GM12878 (cell line): ENCODE measurements around the gene RNPS1. TPM values are rescaled to one million over a fixed set of nuclear protein-coding genes. Genes with fewer than 3 reads are reported as not detected.

Experiments used
- ATAC-seq: fragments of 200-7000 bp; cut with Tn5 transposase; 3 replicates; pipeline ENCODE4 v1.9.1; 2020; ENCODE audit warnings: mild to moderate bottlenecking, moderate library complexity
- BruUV-seq: library from RNA; stranded (reverse); fragments of 400-500 nt; replicated peaks from 2 replicates; lab custom pipeline; 2021; lab: Mats Ljungman, UMichigan
- CTCF ChIA-PET: fragments of 300-600 bp; sonication (Branson Sonifier 250); formaldehyde crosslinking; extraction: SDS; loops from one replicate; lab custom pipeline; 2021; ENCODE audit warnings: inconsistent platforms; lab: Yijun Ruan, JAX
- POLR2A ChIA-PET: fragments of 350-600 bp; formaldehyde crosslinking; extraction: SDS; loops from one replicate; lab custom pipeline; 2021; ENCODE audit warnings: inconsistent platforms; lab: Charles Lee
- RAD21 ChIA-PET: fragments of 300-600 bp; sonication (Branson Sonifier 250); formaldehyde crosslinking; loops from one replicate; lab custom pipeline; 2023; ENCODE audit warnings: antibody characterized with exemption; ENCODE audit not compliant: unreplicated experiment; lab: Charles Lee
- SMC1A ChIA-PET: fragments of 300-600 bp; sonication (Branson Sonifier 250); formaldehyde crosslinking; loops from one replicate; lab custom pipeline; 2023; ENCODE audit not compliant: unreplicated experiment, uncharacterized antibody; lab: Charles Lee
- DNase-seq: peaks from one replicate; pipeline ENCODE4 v3.0.0-alpha.2; 2011; ENCODE audit warnings: low read depth, low spot score
- FAIRE-seq: peaks from 3 replicates; lab custom pipeline; 2011; peaks lifted over from hg19 to GRCh38; lab: Jason Lieb, UNC
- H2AFZ ChIP-seq: 2 replicates; pipeline ENCODE4 v1.6.0; 2011; ENCODE audit warnings: low read depth, low read length, control low read depth; ENCODE audit not compliant: control insufficient read depth
- H3K27ac ChIP-seq: 2 replicates; pipeline ENCODE4 v1.5.1; 2011; ENCODE audit warnings: control low read depth; ENCODE audit not compliant: control insufficient read depth, insufficient read depth
- H3K27me3 ChIP-seq, 2 experiments: replicated peaks in 1 of 2; 2 replicates each; pipeline versions ENCODE4 v1.6.0 to v1.6.1; 2011; ENCODE audit warnings: low read length in 1 of 2; ENCODE audit not compliant: control insufficient read depth in 2 of 2, insufficient read depth in 2 of 2
- H3K36me3 ChIP-seq, 2 experiments: 2 replicates each; pipeline ENCODE4 v1.5.1; 2011; ENCODE audit warnings: low read length in 1 of 2; ENCODE audit not compliant: control insufficient read depth in 2 of 2, insufficient read depth in 2 of 2
- H3K4me1 ChIP-seq: 2 replicates; pipeline ENCODE4 v1.6.1; 2011; ENCODE audit warnings: mild to moderate bottlenecking, low read length, moderate library complexity, mixed read lengths; ENCODE audit not compliant: control insufficient read depth, insufficient read depth
- H3K4me2 ChIP-seq: 2 replicates; pipeline ENCODE4 v1.6.0; 2011; ENCODE audit warnings: control low read depth; ENCODE audit not compliant: control insufficient read depth, insufficient read depth
- H3K4me3 ChIP-seq: fragments of 200-600 bp; sonication (generic); 2 replicates; pipeline ENCODE4 v1.5.1; 2016
- H3K79me2 ChIP-seq: 2 replicates; pipeline ENCODE4 v1.6.0; 2011; ENCODE audit warnings: low read length; ENCODE audit not compliant: control insufficient read depth, insufficient read depth
- H3K9ac ChIP-seq: 2 replicates; pipeline ENCODE4 v1.8.0; 2011; ENCODE audit warnings: low read length, control low read depth, mixed read lengths; ENCODE audit not compliant: control insufficient read depth, insufficient read depth
- H3K9me3 ChIP-seq: replicated peaks from 3 replicates; pipeline ENCODE4 v1.5.1; 2011; ENCODE audit warnings: mild to moderate bottlenecking, low read length; ENCODE audit not compliant: control insufficient read depth, insufficient read depth
- H4K20me1 ChIP-seq: 2 replicates; pipeline ENCODE4 v1.6.0; 2011; ENCODE audit not compliant: control insufficient read depth, insufficient read depth
- EED ChIP-seq: sonication (generic); IDR thresholded peaks from 2 replicates; pipeline ENCODE4 v1.6.1; 2016; ENCODE audit warnings: antibody characterized with exemption, low read depth
- FOXK2 ChIP-seq: fragments of 450-650 bp; IDR thresholded peaks from 2 replicates; pipeline ENCODE4 v1.6.1; 2017; ENCODE audit warnings: mild to moderate bottlenecking, moderate library complexity
- GATAD2B ChIP-seq: fragments of 450-650 bp; conservative IDR thresholded peaks from 2 replicates; pipeline ENCODE4 v1.6.1; 2017; ENCODE audit warnings: low read depth, mild to moderate bottlenecking, moderate library complexity
- HCFC1 ChIP-seq: fragments of 150-350 bp; IDR thresholded peaks from 2 replicates; pipeline ENCODE4 v1.6.1; 2014; ENCODE audit warnings: low read length
- HDAC2 ChIP-seq: fragments of 200-600 bp; sonication (generic); IDR thresholded peaks from 2 replicates; pipeline ENCODE4 v1.6.1; 2017
- HDAC6 ChIP-seq: fragments of 200-600 bp; sonication (generic); IDR thresholded peaks from one replicate; pipeline ENCODE4 v1.8.0; 2017; ENCODE audit warnings: antibody characterized with exemption; ENCODE audit not compliant: unreplicated experiment
- IKZF1 ChIP-seq: fragments of 450-650 bp; conservative IDR thresholded peaks from 2 replicates; pipeline ENCODE4 v1.6.1; 2017; ENCODE audit warnings: antibody characterized with exemption, mild to moderate bottlenecking
- IRF4 ChIP-seq: IDR thresholded peaks from 2 replicates; pipeline ENCODE4 v1.6.1; 2011; ENCODE audit warnings: low read depth, low read length
- KDM1A ChIP-seq: fragments of 200-600 bp; sonication (generic); IDR thresholded peaks from 2 replicates; pipeline ENCODE4 v1.6.1; 2016; ENCODE audit warnings: borderline replicate concordance
- LARP7 ChIP-seq: fragments of 450-650 bp; IDR thresholded peaks from 2 replicates; pipeline ENCODE4 v1.6.1; 2017; ENCODE audit warnings: mild to moderate bottlenecking
- POU2F2 ChIP-seq: IDR thresholded peaks from 3 replicates; pipeline ENCODE4 v1.6.1; 2011; ENCODE audit warnings: low read depth, mild to moderate bottlenecking, low read length, borderline replicate concordance
- TBL1XR1 ChIP-seq: IDR thresholded peaks from 2 replicates; pipeline ENCODE4 v1.6.1; 2012; ENCODE audit warnings: low read depth, low read length, improper control_type of control experiment
- ZNF207 ChIP-seq: fragments of 450-650 bp; IDR thresholded peaks from 2 replicates; pipeline ENCODE4 v1.6.1; 2014; ENCODE audit warnings: antibody characterized with exemption, mild to moderate bottlenecking, borderline replicate concordance
- whole genome bisulfite sequencing: methylation state at CpG from one replicate; pipeline ENCODE4 v1.1.6; 2016; ENCODE audit warnings: low lambda C conversion rate; ENCODE audit not compliant: insufficient replicate concordance, insufficient coverage; ENCODE audit errors: missing lambda C conversion rate; 5-methylcytosine and 5-hydroxymethylcytosine counted together
- in situ Hi-C: fragments of 300-500 bp; cut with MboI; formaldehyde crosslinking; loops from 9 replicates; pipeline ENCODE4 v1.14.3; 2018; ENCODE audit warnings: mixed read lengths
- intact Hi-C: fragments of 100-400 bp; cut with micrococcal nuclease; formaldehyde crosslinking; loops from one replicate; pipeline ENCODE4 v1.14.2; 2022; ENCODE audit not compliant: unreplicated experiment
- polyA plus RNA-seq, 11 experiments: library from polyadenylated mRNA; depleted of rRNA in 4 of 11; unstranded in 6 of 11; stranded (reverse) in 5 of 11; fragments of >200 nt; fragmentation: Nextera tagmentation in 4 of 11; fragmentation: Illumina TruSeq in 1 of 11; extraction: Ambion mirVana in 4 of 11; extraction: Trizol in 1 of 11; gene quantifications; 1 replicate in 1 of 11; 2 replicates in 10 of 11; pipeline versions ENCODE4 v1.2.1 to v1.2.3, GENCODE V29; 2011 to 2016; ENCODE audit warnings: inconsistent platforms in 2 of 11, missing spikeins in 2 of 11, low read depth in 1 of 11
- total RNA-seq, 4 experiments: library from RNA; depleted of rRNA in 3 of 4; stranded (reverse); fragments of >200 nt in 3 of 4; fragmentation: Illumina TruSeq in 1 of 4; extraction: Trizol in 1 of 4; gene quantifications; 2 replicates each; pipeline versions ENCODE4 v1.2.1 to v1.2.3, GENCODE V29; 2013 to 2021
- TF ChIP-seq, protein P1 (sequence below): IDR thresholded peaks from 2 replicates; pipeline ENCODE4 v1.6.1; 2011; ENCODE audit warnings: borderline replicate concordance, low read depth, mild to moderate bottlenecking, moderate library complexity, low read length; ENCODE audit not compliant: insufficient read depth, poor library complexity, severe bottlenecking

The RNPS1 gene
- total and polyA plus RNA-seq, 10 of the 15 experiments (the other 5 are each of a cell fraction or from before 2014, with no cell fraction given): 38.2 to 359 (median 188) TPM

DNA sequence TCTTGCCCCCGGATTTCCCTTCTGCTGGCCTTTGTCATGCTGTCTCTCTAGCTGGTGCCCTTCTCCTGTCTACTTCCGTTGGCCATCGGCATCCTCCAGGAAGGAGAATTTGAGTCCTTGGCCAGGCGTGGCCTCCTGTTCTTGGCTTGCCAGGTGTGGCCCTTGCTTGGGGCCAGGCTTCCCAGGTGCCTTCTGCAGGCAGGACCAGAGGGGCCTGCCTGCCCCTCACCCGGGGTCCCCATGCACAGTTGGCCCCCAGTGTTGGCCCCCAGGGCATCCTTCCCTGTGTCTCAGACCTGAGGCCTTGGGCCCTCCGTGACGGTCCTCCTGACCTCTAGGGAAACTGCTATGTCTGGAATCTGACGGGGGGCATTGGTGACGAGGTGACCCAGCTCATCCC lies 60.1 kb downstream of the RNPS1 start (continued):
- TF ChIP-seq, protein P1, sequence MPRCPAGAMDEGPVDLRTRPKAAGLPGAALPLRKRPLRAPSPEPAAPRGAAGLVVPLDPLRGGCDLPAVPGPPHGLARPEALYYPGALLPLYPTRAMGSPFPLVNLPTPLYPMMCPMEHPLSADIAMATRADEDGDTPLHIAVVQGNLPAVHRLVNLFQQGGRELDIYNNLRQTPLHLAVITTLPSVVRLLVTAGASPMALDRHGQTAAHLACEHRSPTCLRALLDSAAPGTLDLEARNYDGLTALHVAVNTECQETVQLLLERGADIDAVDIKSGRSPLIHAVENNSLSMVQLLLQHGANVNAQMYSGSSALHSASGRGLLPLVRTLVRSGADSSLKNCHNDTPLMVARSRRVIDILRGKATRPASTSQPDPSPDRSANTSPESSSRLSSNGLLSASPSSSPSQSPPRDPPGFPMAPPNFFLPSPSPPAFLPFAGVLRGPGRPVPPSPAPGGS: no peak
- TF ChIP-seq ZNF207 (no peak), FOXK2 (no peak), HCFC1 (no peak), GATAD2B (no peak)

DNA sequence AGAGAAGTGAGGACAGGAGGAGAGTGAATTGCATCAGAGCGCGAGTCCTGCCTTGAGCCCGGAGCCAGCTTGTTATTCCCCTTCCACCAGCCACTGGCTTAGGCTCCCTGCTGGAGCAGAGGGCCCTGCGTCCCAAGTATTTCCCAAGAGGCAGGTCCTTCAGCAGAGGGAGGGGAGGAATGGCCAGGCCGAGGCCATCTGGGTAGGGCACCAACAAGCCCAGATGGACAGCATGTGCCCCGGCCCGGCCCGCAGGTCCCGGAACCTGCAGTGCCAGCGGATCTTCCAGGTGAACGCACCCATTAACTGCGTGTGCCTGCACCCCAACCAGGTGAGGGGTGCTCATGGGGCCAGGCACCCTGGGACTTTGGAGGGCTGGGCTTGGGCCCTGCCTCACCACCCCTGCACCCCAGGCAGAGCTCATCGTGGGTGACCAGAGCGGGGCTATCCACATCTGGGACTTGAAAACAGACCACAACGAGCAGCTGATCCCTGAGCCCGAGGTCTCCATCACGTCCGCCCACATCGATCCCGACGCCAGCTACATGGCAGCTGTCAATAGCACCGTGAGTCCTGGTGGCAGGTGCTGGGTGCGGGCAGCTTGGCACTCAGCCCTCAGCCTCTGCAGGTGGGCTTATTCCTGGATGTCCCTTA lies 61.0 kb downstream of the RNPS1 start:
- H3K36me3 ChIP-seq: peaks cover 8 to 19% of the 10 kb centered on the region in 2 experiments; a peak in 3 of 4 replicates
- FAIRE-seq (no peak), DNase-seq (no peak), ATAC-seq (no peak)
- H4K20me1 ChIP-seq: no peaks in the 10 kb centered on the region
- in situ Hi-C loops (no loop called here), intact Hi-C loops (loop anchor here (5.0 kb wide), 1 partner anchor 45 kb away; the partner anchor contains the start of gene ECI1)
- TF ChIP-seq IRF4 (no peak), EED (no peak), LARP7 (no peak), KDM1A (no peak), TBL1XR1 (no peak), IKZF1 (no peak), HDAC2 (no peak), FOXK2 (no peak), POU2F2 (no peak), HDAC6 (no peak)
- peak overlapping the region; percentile 78; the same call in 1 of the 2 replicates for H3K9ac ChIP-seq
- peaks cover 20% of the 10 kb centered on the region for H3K79me2 ChIP-seq
- peak overlapping the region; percentile 93 for H3K4me3 ChIP-seq
- BruUV-seq: no TSS peak
- no peak overlapping the region for H2AFZ ChIP-seq
- H3K27ac ChIP-seq: no peak overlapping the region
- ChIA-PET SMC1A (no interaction called here), POLR2A (interaction anchor here (0.5 to 1.5 kb wide), 5 partner anchors 8 to 281 kb away, joined by 3 to 9 read pairs (median 4); partner anchors contain the start of genes ECI1, PGP and TRAF7), CTCF (interaction anchor here (0.6 kb wide), 1 partner anchor 120 kb away, joined by 3 read pairs; no protein-coding TSS in a partner anchor), RAD21 (interaction anchor here (1.5 kb wide), 1 partner anchor 8 kb away, joined by 3 read pairs; the partner anchor contains the start of gene PGP)
- H3K27me3 ChIP-seq: no peaks in the 10 kb centered on the region
- WGBS: 90% methylated on average over 23 of the region's 23 CpGs
- no peaks in the 10 kb centered on the region for H3K9me3 ChIP-seq
- peaks cover 6% of the 10 kb centered on the region; the same call in 1 of the 2 replicates for H3K4me1 ChIP-seq
- H3K4me2 ChIP-seq: peak overlapping the region; percentile 89
